HG03571 (cell line): ENCODE data around the gene STX16.

Source experiments
- ATAC-seq: cut with Tn5 transposase; IDR thresholded peaks from one replicate; pipeline ENCODE4 v1.9.1; 2021; ENCODE audit not compliant: unreplicated experiment

The STX16 gene

GRCh38 chr20:58618351-58619076 is 32.6 kb upstream of the STX16 start:
- no peak for ATAC-seq

GRCh38 chr20:58619077-58619863 is 31.8 kb upstream of the STX16 start:
- ATAC-seq: no peak

GRCh38 chr20:58619864-58620431 is 31.1 kb upstream of the STX16 start:
- no peak for ATAC-seq

- no peak for ATAC-seq
These were observed 29.1 kb upstream of the STX16 start for GRCh38 chr20:58621906-58622548.

- ATAC-seq: no peak
These were observed 28.2 kb upstream of the STX16 start for GRCh38 chr20:58622671-58623578.

- ATAC-seq: no peak
These were observed 27.3 kb upstream of the STX16 start for GRCh38 chr20:58623579-58624473.

GRCh38 chr20:58624687-58625086 is 26.4 kb upstream of the STX16 start:
- ATAC-seq: no peak

- ATAC-seq: no peak
These were observed 25.5 kb upstream of the STX16 start for GRCh38 chr20:58625585-58625984.

- no peak for ATAC-seq
These were observed 25.0 kb upstream of the STX16 start for GRCh38 chr20:58626051-58626450.

- ATAC-seq: no peak
These were observed 23.6 kb upstream of the STX16 start for GRCh38 chr20:58627212-58628072.

- no peak for ATAC-seq
These were observed 22.4 kb upstream of the STX16 start for GRCh38 chr20:58628491-58629214.

GRCh38 chr20:58629215-58629580 is 21.9 kb upstream of the STX16 start:
- ATAC-seq: no peak

GRCh38 chr20:58630063-58630462 is 21.0 kb upstream of the STX16 start:
- ATAC-seq: no peak

- ATAC-seq: no peak
These were observed 17.7 kb upstream of the STX16 start for GRCh38 chr20:58633161-58634053.

- ATAC-seq: no peak
These were observed 17.0 kb upstream of the STX16 start for GRCh38 chr20:58634059-58634458.

GRCh38 chr20:58634521-58635278 is 16.4 kb upstream of the STX16 start:
- ATAC-seq: no peak
